LNCaP clone FGC (cell line): ENCODE measurements around the gene MACC1.

Source experiments
- DNase-seq: peaks from one replicate; pipeline ENCODE4 v3.0.0-alpha.2; 2011; ENCODE audit warnings: low read depth
- H3K4me3 ChIP-seq: 2 replicates; pipeline ENCODE4 v1.5.1; 2011; ENCODE audit warnings: mild to moderate bottlenecking, low read depth, low read length, control low read depth
- CTCF ChIP-seq: IDR thresholded peaks from 2 replicates; pipeline ENCODE4 v1.5.1; 2012; ENCODE audit warnings: mild to moderate bottlenecking; ENCODE audit not compliant: control insufficient read depth, insufficient read depth; ENCODE audit errors: extremely low read depth

Gene MACC1

GRCh38 chr7:20223356-20223755 lies 6.2 kb upstream of the MACC1 start:
- DNase-seq = no peak
- TF ChIP-seq CTCF = no peak
- H3K4me3 ChIP-seq = no peak overlapping the region

GRCh38 chr7:20222219-20222828 lies 5.1 kb upstream of the MACC1 start:
- DNase-seq = no peak
- TF ChIP-seq CTCF = no peak
- no peak overlapping the region for H3K4me3 ChIP-seq

GRCh38 chr7:20220921-20221547 lies 3.9 kb upstream of the MACC1 start:
- no peak overlapping the region for H3K4me3 ChIP-seq
- no peak for TF ChIP-seq CTCF
- no peak for DNase-seq

- no peak for DNase-seq
- TF ChIP-seq CTCF = no peak
- no peak overlapping the region for H3K4me3 ChIP-seq
Measured at GRCh38 chr7:20220293-20220761, 3.1 kb upstream of the MACC1 start.

GRCh38 chr7:20219446-20220292 lies 2.5 kb upstream of the MACC1 start:
- TF ChIP-seq CTCF = no peak
- no peak overlapping the region for H3K4me3 ChIP-seq
- DNase-seq = no peak

GRCh38 chr7:20219062-20219445 lies 1.9 kb upstream of the MACC1 start:
- no peak overlapping the region for H3K4me3 ChIP-seq
- no peak for DNase-seq
- TF ChIP-seq CTCF = no peak
